Hepatocyte (in vitro differentiated cells): ENCODE measurements around the gene HIBADH. TPM values are rescaled to one million over a fixed set of nuclear protein-coding genes. Genes with fewer than 3 reads are reported as not detected.

Experiments
- DNase-seq: peaks from one replicate; pipeline ENCODE4 v3.0.0-alpha.2; 2016; ENCODE audit warnings: low spot score
- H2AFZ ChIP-seq: fragments of 200-600 bp; sonication (generic); 2 replicates; pipeline ENCODE4 v1.6.0; 2016; ENCODE audit warnings: antibody characterized with exemption, mild to moderate bottlenecking
- H3K27ac ChIP-seq: fragments of 200-600 bp; sonication (generic); 2 replicates; pipeline ENCODE4 v1.5.1; 2016; ENCODE audit warnings: mild to moderate bottlenecking
- H3K27me3 ChIP-seq: fragments of 200-600 bp; sonication (generic); 2 replicates; pipeline ENCODE4 v1.6.1; 2016
- H3K36me3 ChIP-seq: fragments of 200-600 bp; sonication (generic); replicated peaks from 2 replicates; pipeline ENCODE4 v1.5.1; 2016; ENCODE audit warnings: low read depth; ENCODE audit not compliant: insufficient read depth
- H3K4me1 ChIP-seq: fragments of 200-600 bp; sonication (generic); 2 replicates; pipeline ENCODE4 v1.5.1; 2016; ENCODE audit warnings: mild to moderate bottlenecking, moderate library complexity; ENCODE audit not compliant: insufficient read depth
- H3K4me2 ChIP-seq: fragments of 200-600 bp; sonication (generic); 2 replicates; pipeline ENCODE4 v1.6.0; 2016
- H3K4me3 ChIP-seq: fragments of 200-600 bp; sonication (generic); 2 replicates; pipeline ENCODE4 v1.5.1; 2016; ENCODE audit warnings: mild to moderate bottlenecking
- H3K79me2 ChIP-seq: fragments of 200-600 bp; sonication (generic); 2 replicates; pipeline ENCODE4 v1.6.0; 2017; ENCODE audit warnings: mild to moderate bottlenecking
- H3K9me2 ChIP-seq: fragments of 200-600 bp; sonication (generic); replicated peaks from 2 replicates; pipeline ENCODE4 v1.6.0; 2017; ENCODE audit warnings: mild to moderate bottlenecking; ENCODE audit not compliant: insufficient read depth
- H3K9me3 ChIP-seq: fragments of 200-600 bp; sonication (generic); 2 replicates; pipeline ENCODE4 v1.5.1; 2016; ENCODE audit warnings: low read depth, mild to moderate bottlenecking
- H4K20me1 ChIP-seq: fragments of 200-600 bp; sonication (generic); 2 replicates; pipeline ENCODE4 v1.6.0; 2016; ENCODE audit warnings: mild to moderate bottlenecking; ENCODE audit not compliant: insufficient read depth, poor library complexity, severe bottlenecking
- EZH2 ChIP-seq: fragments of 200-600 bp; sonication (generic); IDR thresholded peaks from 2 replicates; pipeline ENCODE4 v1.6.1; 2016; ENCODE audit warnings: antibody characterized with exemption, mild to moderate bottlenecking, borderline replicate concordance
- EZH2phosphoT487 ChIP-seq: fragments of 200-600 bp; sonication (generic); IDR thresholded peaks from one replicate; pipeline ENCODE4 v1.6.1; 2018; ENCODE audit warnings: antibody characterized with exemption, mild to moderate bottlenecking, low read depth, moderate library complexity; ENCODE audit not compliant: unreplicated experiment, severe bottlenecking
- WGBS: methylation state at CpG from one replicate; pipeline ENCODE4 v1.1.6; 2016; ENCODE audit warnings: low lambda C conversion rate; ENCODE audit errors: missing lambda C conversion rate; 5-methylcytosine and 5-hydroxymethylcytosine counted together
- polyA plus RNA-seq: library from polyadenylated mRNA; unstranded; fragments of >200 nt; fragmentation: Nextera tagmentation; extraction: Ambion mirVana; gene quantifications from 2 replicates; pipeline ENCODE4 v1.2.1, GENCODE V29; 2016
- total RNA-seq: library from RNA; depleted of rRNA; stranded (reverse); fragments of >200 nt; gene quantifications from 2 replicates; pipeline ENCODE4 v1.2.3, GENCODE V29; 2014
- TF ChIP-seq, protein P1 (sequence below): fragments of 200-600 bp; sonication (generic); IDR thresholded peaks from 2 replicates; pipeline ENCODE4 v1.5.1; 2016; ENCODE audit warnings: antibody characterized with exemption, mild to moderate bottlenecking; ENCODE audit not compliant: poor library complexity

The HIBADH gene
- total and polyA plus RNA-seq, 2 experiments from 2014 or later, result 56.1 to 65.5 TPM

DNA sequence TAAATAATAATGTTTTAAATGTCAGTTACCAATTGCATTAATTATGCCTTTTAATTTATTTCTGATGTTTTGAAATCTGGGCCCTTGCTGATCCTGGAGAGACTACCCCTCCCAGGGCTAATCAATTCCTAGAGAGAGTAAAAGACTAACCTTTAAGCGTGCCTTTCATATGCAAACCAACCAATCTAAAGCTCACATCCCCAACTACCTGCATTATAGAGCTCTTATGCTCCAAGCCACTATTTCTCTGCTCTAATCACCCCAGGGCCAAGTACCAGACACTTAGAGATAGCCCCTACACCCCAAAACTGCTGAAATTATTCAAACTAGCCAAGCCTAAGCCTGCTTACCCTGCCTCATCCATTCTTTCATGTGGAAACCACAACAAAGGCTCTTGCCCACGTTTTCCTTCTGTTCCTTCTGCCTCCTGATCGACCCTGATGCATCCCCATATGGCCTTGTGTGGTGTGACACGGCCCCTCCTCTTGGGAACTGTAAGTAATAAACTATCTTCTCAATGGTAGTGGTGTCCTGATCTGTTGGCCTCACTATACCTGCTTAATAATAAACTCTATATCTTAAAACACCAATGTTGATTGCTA lies 97.7 kb downstream of the HIBADH start:
- Histone ChIP-seq H3K36me3 (no peaks in the 10 kb centered on the region), H3K27me3 (no peaks in the 10 kb centered on the region), H3K79me2 (no peaks in the 10 kb centered on the region), H3K9me3 (no peaks in the 10 kb centered on the region), H4K20me1 (no peaks in the 10 kb centered on the region), H3K4me1 (no peaks in the 10 kb centered on the region), H3K4me3 (no peak overlapping the region), H3K4me2 (no peak overlapping the region), H2AFZ (no peak overlapping the region), H3K9me2 (no peaks in the 10 kb centered on the region), H3K27ac (no peak overlapping the region)
- DNase-seq, result no peak
- WGBS, result 69% methylated on average over 4 of the region's 4 CpGs
- TF ChIP-seq, protein P1, sequence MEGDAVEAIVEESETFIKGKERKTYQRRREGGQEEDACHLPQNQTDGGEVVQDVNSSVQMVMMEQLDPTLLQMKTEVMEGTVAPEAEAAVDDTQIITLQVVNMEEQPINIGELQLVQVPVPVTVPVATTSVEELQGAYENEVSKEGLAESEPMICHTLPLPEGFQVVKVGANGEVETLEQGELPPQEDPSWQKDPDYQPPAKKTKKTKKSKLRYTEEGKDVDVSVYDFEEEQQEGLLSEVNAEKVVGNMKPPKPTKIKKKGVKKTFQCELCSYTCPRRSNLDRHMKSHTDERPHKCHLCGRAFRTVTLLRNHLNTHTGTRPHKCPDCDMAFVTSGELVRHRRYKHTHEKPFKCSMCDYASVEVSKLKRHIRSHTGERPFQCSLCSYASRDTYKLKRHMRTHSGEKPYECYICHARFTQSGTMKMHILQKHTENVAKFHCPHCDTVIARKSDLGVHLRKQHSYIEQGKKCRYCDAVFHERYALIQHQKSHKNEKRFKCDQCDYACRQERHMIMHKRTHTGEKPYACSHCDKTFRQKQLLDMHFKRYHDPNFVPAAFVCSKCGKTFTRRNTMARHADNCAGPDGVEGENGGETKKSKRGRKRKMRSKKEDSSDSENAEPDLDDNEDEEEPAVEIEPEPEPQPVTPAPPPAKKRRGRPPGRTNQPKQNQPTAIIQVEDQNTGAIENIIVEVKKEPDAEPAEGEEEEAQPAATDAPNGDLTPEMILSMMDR, result no peak
- TF ChIP-seq EZH2 (no peak), EZH2phosphoT487 (no peak)

DNA sequence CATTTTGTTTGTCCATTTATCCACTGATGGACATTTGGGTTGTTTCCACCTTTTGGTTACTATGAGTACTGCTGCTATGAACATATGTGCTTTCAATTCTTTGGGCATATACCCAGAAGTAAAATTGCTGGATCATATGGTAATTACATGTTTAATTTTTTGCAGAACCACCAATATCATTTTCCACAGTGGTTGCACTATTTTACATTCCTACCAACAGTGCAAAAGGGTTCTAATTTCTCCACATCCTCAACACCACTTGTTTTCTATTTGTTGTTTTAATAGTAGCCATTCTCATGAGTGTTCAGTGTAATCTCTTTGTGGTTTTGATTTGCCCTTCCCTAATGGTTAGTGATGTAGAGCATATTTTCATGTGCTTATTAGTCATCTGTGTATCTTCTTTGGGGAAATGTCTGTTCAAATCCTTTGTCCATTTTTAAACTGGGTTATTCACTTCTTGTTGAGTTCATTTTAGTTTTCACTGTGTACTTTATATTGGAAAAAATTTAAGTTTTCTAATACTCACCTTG lies 101.9 kb downstream of the HIBADH start:
- Histone ChIP-seq H3K27me3 (no peaks in the 10 kb centered on the region), H3K4me2 (no peak overlapping the region), H4K20me1 (no peaks in the 10 kb centered on the region), H3K4me1 (no peaks in the 10 kb centered on the region), H3K9me2 (no peaks in the 10 kb centered on the region), H3K4me3 (no peak overlapping the region), H3K27ac (no peak overlapping the region), H3K36me3 (no peaks in the 10 kb centered on the region), H3K79me2 (no peaks in the 10 kb centered on the region), H3K9me3 (no peaks in the 10 kb centered on the region), H2AFZ (no peak overlapping the region)
- TF ChIP-seq, protein P1, result no peak
- TF ChIP-seq EZH2phosphoT487, result no peak
- no peak for TF ChIP-seq EZH2
- no peak for DNase-seq

DNA sequence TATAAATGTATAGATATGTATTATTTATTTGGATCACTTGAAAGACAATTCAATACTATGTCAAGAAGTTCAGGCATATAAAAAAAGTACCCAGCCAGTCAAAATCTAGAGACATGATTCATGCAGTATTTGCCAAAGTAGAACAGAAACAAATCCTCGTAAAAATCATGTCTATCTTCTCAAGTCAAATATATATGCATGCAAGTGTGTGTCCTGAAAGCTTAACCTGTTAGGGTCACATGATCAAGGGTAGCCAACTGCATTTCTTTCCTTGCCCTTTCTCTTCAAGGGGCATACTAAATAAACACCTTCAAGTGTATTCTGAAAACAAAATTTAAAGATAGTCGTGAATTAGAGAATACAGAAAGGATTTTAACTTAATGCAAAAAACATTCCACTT lies 107.0 kb downstream of the HIBADH start:
- Histone ChIP-seq H3K36me3 (no peaks in the 10 kb centered on the region), H3K79me2 (no peaks in the 10 kb centered on the region), H3K4me3 (no peak overlapping the region), H3K9me2 (no peaks in the 10 kb centered on the region), H2AFZ (no peak overlapping the region), H3K4me2 (no peak overlapping the region), H3K9me3 (no peaks in the 10 kb centered on the region), H3K27me3 (no peaks in the 10 kb centered on the region), H4K20me1 (no peaks in the 10 kb centered on the region), H3K27ac (no peak overlapping the region), H3K4me1 (peaks cover 13% of the 10 kb centered on the region)
- TF ChIP-seq, protein P1, result no peak
- no peak for TF ChIP-seq EZH2
- no peak for TF ChIP-seq EZH2phosphoT487
- no peak for DNase-seq
- WGBS, result 77% methylated on average over 2 of the region's 2 CpGs
